OCI-LY1 (cell line): Measurements from ENCODE around the gene ADSS2.

ENCODE experiments used
- H2AFZ ChIP-seq: fragments of 200-600 bp; sonication (generic), shearing (Covaris generic); 2 replicates; pipeline ENCODE4 v1.6.0; 2014; ENCODE audit warnings: antibody characterized with exemption, mild to moderate bottlenecking, low read length
- H3F3A ChIP-seq: fragments of 200-600 bp; sonication (generic), shearing (Covaris generic); 2 replicates; pipeline ENCODE4 v1.6.0; 2014; ENCODE audit warnings: mild to moderate bottlenecking, antibody characterized with exemption, low read length, moderate library complexity; ENCODE audit not compliant: insufficient read depth
- H3K27ac ChIP-seq: fragments of 200-600 bp; sonication (generic); 2 replicates; pipeline ENCODE4 v1.5.1; 2014; ENCODE audit warnings: low read length, mixed run types, mild to moderate bottlenecking, low read depth; ENCODE audit not compliant: poor library complexity, severe bottlenecking
- H3K27me3 ChIP-seq: fragments of 200-600 bp; sonication (generic); 2 replicates; pipeline ENCODE4 v1.6.0; 2014; ENCODE audit warnings: antibody characterized with exemption, mild to moderate bottlenecking, low read length, moderate library complexity; ENCODE audit not compliant: insufficient read depth
- H3K36me3 ChIP-seq: fragments of 200-600 bp; sonication (generic); 2 replicates; pipeline ENCODE4 v1.6.1; 2014; ENCODE audit warnings: mild to moderate bottlenecking, antibody characterized with exemption, low read length, moderate library complexity, mixed read lengths; ENCODE audit not compliant: insufficient read depth
- H3K4me1 ChIP-seq: fragments of 200-600 bp; sonication (generic); 2 replicates; pipeline ENCODE4 v1.5.1; 2014; ENCODE audit warnings: mild to moderate bottlenecking, low read length, moderate library complexity; ENCODE audit not compliant: insufficient read depth, severe bottlenecking
- H3K4me2 ChIP-seq: fragments of 200-600 bp; sonication (generic), shearing (Covaris generic); 2 replicates; pipeline ENCODE4 v1.6.1; 2014; ENCODE audit warnings: low read length
- H3K4me3 ChIP-seq: fragments of 200-600 bp; sonication (generic); 2 replicates; pipeline ENCODE4 v1.5.1; 2014; ENCODE audit warnings: low read length, low read depth, mild to moderate bottlenecking, mixed read lengths; ENCODE audit not compliant: poor library complexity, severe bottlenecking
- H3K79me2 ChIP-seq: fragments of 200-600 bp; shearing (Covaris generic); 2 replicates; pipeline ENCODE4 v1.6.1; 2016; ENCODE audit warnings: mixed run types, low read length, mixed read lengths; ENCODE audit not compliant: insufficient read depth
- H3K9ac ChIP-seq: fragments of 200-600 bp; sonication (generic), shearing (Covaris generic); 2 replicates; pipeline ENCODE4 v1.6.1; 2014; ENCODE audit warnings: mild to moderate bottlenecking, low read length, mixed read lengths
- H3K9me2 ChIP-seq: fragments of 200-600 bp; sonication (generic), shearing (Covaris generic); 2 replicates; pipeline ENCODE4 v1.6.1; 2014; ENCODE audit warnings: low read depth, mild to moderate bottlenecking, low read length, mixed read lengths
- H3K9me3 ChIP-seq: fragments of 200-600 bp; shearing (Covaris generic); 2 replicates; pipeline ENCODE4 v1.6.1; 2014; ENCODE audit warnings: low read length, mixed read lengths
- H4K20me1 ChIP-seq: fragments of 200-600 bp; sonication (generic), shearing (Covaris generic); 2 replicates; pipeline ENCODE4 v1.6.0; 2016; ENCODE audit warnings: mild to moderate bottlenecking, low read length; ENCODE audit not compliant: insufficient read depth
- CTCF ChIP-seq: fragments of 200-600 bp; sonication (generic), shearing (Covaris generic); IDR thresholded peaks from 2 replicates; pipeline ENCODE4 v1.5.1; 2017; ENCODE audit warnings: mild to moderate bottlenecking, antibody characterized with exemption, low read length, moderate library complexity, mixed read lengths
- EZH2 ChIP-seq: fragments of 200-600 bp; sonication (generic), shearing (Covaris generic); IDR thresholded peaks from 2 replicates; pipeline ENCODE4 v1.8.0; 2017; ENCODE audit warnings: borderline replicate concordance, mixed run types, mild to moderate bottlenecking, antibody characterized with exemption, low read length, moderate library complexity, mixed read lengths

Gene ADSS2

GRCh38 chr1:244371242-244372141, 80.2 kb downstream of the ADSS2 start:
- Histone ChIP-seq H3K4me1 (no peaks in the 10 kb centered on the region), H4K20me1 (no peaks in the 10 kb centered on the region), H3K9me2 (no peaks in the 10 kb centered on the region), H3K36me3 (no peaks in the 10 kb centered on the region), H3K79me2 (no peaks in the 10 kb centered on the region), H3K4me2 (no peak overlapping the region), H3K27me3 (no peaks in the 10 kb centered on the region), H3K27ac (no peak overlapping the region), H3K4me3 (no peak overlapping the region), H2AFZ (no peak overlapping the region), H3K9ac (no peak overlapping the region), H3K9me3 (no peaks in the 10 kb centered on the region), H3F3A (no peaks in the 10 kb centered on the region)
- TF ChIP-seq EZH2 (no peak), CTCF (no peak)

DNA sequence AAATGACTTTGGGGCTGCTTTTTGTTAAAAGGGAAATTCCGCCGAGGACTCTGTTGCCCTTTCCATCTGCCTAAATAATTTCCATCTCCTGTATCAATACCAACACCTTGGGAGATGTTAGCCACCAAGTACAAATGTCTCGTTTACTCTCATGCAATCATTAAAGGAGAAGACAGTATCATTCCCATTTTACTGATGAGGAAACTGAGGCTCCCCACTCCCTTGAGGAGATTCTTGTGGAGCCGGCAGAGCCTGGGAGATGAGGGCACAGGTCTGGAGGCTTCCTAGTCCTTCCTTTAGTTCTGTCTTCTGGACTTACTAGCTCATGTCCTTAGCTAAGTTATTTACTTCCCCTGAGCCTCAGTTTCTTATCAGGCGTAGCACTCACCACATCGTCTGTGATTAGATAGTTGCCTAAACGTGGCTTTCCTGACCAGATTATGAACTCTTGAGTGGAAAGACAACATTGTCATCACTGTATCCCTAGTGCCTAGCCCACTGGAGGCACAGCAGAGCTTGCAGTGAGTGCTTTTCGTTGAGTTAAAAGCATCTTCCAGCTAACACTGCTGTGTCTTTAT, 81.6 kb downstream of the ADSS2 start:
- no peaks in the 10 kb centered on the region for H3K9me2 ChIP-seq
- no peak overlapping the region for H3K4me3 ChIP-seq
- no peaks in the 10 kb centered on the region for H3K79me2 ChIP-seq
- H3K4me2 ChIP-seq, result no peak overlapping the region
- no peaks in the 10 kb centered on the region for H3K4me1 ChIP-seq
- TF ChIP-seq CTCF (no peak), EZH2 (no peak)
- no peaks in the 10 kb centered on the region for H3K27me3 ChIP-seq
- H3F3A ChIP-seq, result no peaks in the 10 kb centered on the region
- no peak overlapping the region for H2AFZ ChIP-seq
- H3K36me3 ChIP-seq, result no peaks in the 10 kb centered on the region
- no peaks in the 10 kb centered on the region for H4K20me1 ChIP-seq
- no peak overlapping the region for H3K27ac ChIP-seq
- H3K9me3 ChIP-seq, result no peaks in the 10 kb centered on the region; the same call in 1 of the 2 replicates
- H3K9ac ChIP-seq, result no peak overlapping the region

GRCh38 chr1:244369256-244370057, 82.3 kb downstream of the ADSS2 start:
- H3K9ac ChIP-seq, result no peak overlapping the region
- no peak overlapping the region for H3K4me3 ChIP-seq
- H3K4me2 ChIP-seq, result no peak overlapping the region
- no peak overlapping the region for H3K27ac ChIP-seq
- no peaks in the 10 kb centered on the region for H3F3A ChIP-seq
- no peaks in the 10 kb centered on the region for H3K9me2 ChIP-seq
- no peak for TF ChIP-seq EZH2
- no peak for TF ChIP-seq CTCF
- H3K79me2 ChIP-seq, result no peaks in the 10 kb centered on the region
- no peaks in the 10 kb centered on the region for H4K20me1 ChIP-seq
- no peaks in the 10 kb centered on the region; the same call in 1 of the 2 replicates for H3K9me3 ChIP-seq
- H3K36me3 ChIP-seq, result no peaks in the 10 kb centered on the region
- H2AFZ ChIP-seq, result no peak overlapping the region
- no peaks in the 10 kb centered on the region for H3K27me3 ChIP-seq
- H3K4me1 ChIP-seq, result no peaks in the 10 kb centered on the region
